RWPE2 (cell line): ENCODE results near the gene ADNP.
A peak's percentile ranks its signal among the peaks of the same experiment; 100 is the strongest.

Experiments used
- ATAC-seq: fragments of 200-7000 bp; cut with Tn5 transposase; 3 replicates; pipeline ENCODE4 v1.9.1; 2021; ENCODE audit warnings: low read depth
- DNase-seq: peaks from one replicate; pipeline ENCODE4 v3.0.0-alpha.2; 2020; ENCODE audit warnings: low spot score
- H3K27ac ChIP-seq: fragments of 450-650 bp; 2 replicates; pipeline ENCODE4 v1.5.1; 2017; ENCODE audit warnings: mild to moderate bottlenecking; ENCODE audit not compliant: poor library complexity, severe bottlenecking
- H3K27me3 ChIP-seq: fragments of 250-450 bp; sonication (Bioruptor Pico); 2 replicates; pipeline ENCODE4 v1.5.1; 2021; ENCODE audit warnings: mild to moderate bottlenecking, moderate library complexity; ENCODE audit not compliant: insufficient read depth, poor library complexity, severe bottlenecking
- H3K36me3 ChIP-seq: fragments of 250-450 bp; sonication (Bioruptor Pico); 2 replicates; pipeline ENCODE4 v1.5.1; 2020; ENCODE audit warnings: low read depth, mild to moderate bottlenecking, moderate library complexity
- H3K4me1 ChIP-seq: fragments of 250-450 bp; sonication (Bioruptor Pico); 2 replicates; pipeline ENCODE4 v1.5.1; 2021; ENCODE audit warnings: mild to moderate bottlenecking, moderate library complexity; ENCODE audit not compliant: insufficient read depth, poor library complexity, severe bottlenecking
- H3K4me3 ChIP-seq: fragments of 250-450 bp; sonication (Bioruptor Pico); 2 replicates; pipeline ENCODE4 v1.5.1; 2021; ENCODE audit warnings: mild to moderate bottlenecking, moderate library complexity; ENCODE audit not compliant: severe bottlenecking
- H3K9me3 ChIP-seq: fragments of 250-450 bp; sonication (Bioruptor Pico); 2 replicates; pipeline ENCODE4 v1.5.1; 2021; ENCODE audit warnings: mild to moderate bottlenecking, moderate library complexity; ENCODE audit not compliant: severe bottlenecking
- TF ChIP-seq, protein P1 (sequence below): fragments of 450-650 bp; IDR thresholded peaks from one replicate; pipeline ENCODE4 v1.5.1; 2017; ENCODE audit warnings: mild to moderate bottlenecking, moderate library complexity; ENCODE audit not compliant: poor library complexity, severe bottlenecking

ADNP gene

GRCh38 chr20:50859161-50859560 is 72.1 kb downstream of the ADNP start:
- Histone ChIP-seq H3K36me3 (no peaks in the 10 kb centered on the region), H3K27me3 (no peaks in the 10 kb centered on the region), H3K4me1 (peaks cover 9% of the 10 kb centered on the region), H3K4me3 (no peak overlapping the region), H3K9me3 (no peaks in the 10 kb centered on the region), H3K27ac (no peak overlapping the region)
- TF ChIP-seq, protein P1, sequence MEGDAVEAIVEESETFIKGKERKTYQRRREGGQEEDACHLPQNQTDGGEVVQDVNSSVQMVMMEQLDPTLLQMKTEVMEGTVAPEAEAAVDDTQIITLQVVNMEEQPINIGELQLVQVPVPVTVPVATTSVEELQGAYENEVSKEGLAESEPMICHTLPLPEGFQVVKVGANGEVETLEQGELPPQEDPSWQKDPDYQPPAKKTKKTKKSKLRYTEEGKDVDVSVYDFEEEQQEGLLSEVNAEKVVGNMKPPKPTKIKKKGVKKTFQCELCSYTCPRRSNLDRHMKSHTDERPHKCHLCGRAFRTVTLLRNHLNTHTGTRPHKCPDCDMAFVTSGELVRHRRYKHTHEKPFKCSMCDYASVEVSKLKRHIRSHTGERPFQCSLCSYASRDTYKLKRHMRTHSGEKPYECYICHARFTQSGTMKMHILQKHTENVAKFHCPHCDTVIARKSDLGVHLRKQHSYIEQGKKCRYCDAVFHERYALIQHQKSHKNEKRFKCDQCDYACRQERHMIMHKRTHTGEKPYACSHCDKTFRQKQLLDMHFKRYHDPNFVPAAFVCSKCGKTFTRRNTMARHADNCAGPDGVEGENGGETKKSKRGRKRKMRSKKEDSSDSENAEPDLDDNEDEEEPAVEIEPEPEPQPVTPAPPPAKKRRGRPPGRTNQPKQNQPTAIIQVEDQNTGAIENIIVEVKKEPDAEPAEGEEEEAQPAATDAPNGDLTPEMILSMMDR = no peak
- DNase-seq = no peak
- no peak for ATAC-seq

DNA sequence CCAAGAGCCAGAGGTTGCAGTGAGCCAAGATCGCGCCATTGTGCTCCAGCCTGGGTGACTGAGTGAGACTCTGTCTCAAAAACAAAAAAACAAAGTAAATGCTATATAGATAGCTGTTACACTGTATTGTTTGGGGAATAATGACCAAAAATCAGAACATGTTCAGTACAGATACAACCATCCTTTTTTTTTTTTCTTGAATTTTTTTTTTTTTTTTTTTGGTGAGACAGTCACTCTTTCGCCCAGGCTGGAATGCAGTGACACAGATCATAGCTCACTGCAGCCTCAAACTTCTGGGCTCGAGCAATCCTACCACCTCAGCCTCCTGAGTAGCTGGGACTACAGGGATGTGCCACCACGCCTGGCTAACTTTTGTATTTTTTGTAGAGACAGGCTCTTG is 72.7 kb downstream of the ADNP start:
- Histone ChIP-seq H3K36me3 (no peaks in the 10 kb centered on the region), H3K27me3 (no peaks in the 10 kb centered on the region), H3K9me3 (no peaks in the 10 kb centered on the region), H3K4me3 (no peak overlapping the region), H3K4me1 (peaks cover 9% of the 10 kb centered on the region), H3K27ac (no peak overlapping the region)
- ATAC-seq (no peak), DNase-seq (no peak)
- TF ChIP-seq, protein P1 = no peak

DNA sequence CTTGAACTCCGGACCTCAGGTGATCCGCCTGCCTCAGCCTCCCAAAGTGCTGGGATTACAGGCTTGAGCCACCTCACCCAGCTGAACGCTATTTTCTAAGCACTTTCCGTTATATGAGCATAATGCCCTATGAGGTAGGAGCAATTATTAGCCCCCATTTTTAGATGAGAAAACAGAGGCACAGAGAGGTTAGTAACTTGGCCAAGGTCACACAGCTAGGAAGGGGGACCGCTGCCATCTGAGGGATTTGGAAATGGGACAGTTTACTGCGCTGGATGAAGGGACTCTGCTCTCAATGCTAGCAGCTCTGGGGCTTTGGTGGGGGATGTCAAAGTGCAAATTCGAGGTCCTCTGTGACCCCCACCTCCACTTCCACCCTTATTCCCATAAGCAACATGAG is 73.9 kb downstream of the ADNP start:
- peaks cover 9% of the 10 kb centered on the region for H3K4me1 ChIP-seq
- H3K27ac ChIP-seq = no peak overlapping the region
- H3K4me3 ChIP-seq = no peak overlapping the region
- TF ChIP-seq, protein P1 = no peak
- no peak for ATAC-seq
- no peaks in the 10 kb centered on the region for H3K9me3 ChIP-seq
- H3K27me3 ChIP-seq = no peaks in the 10 kb centered on the region
- H3K36me3 ChIP-seq = no peaks in the 10 kb centered on the region
- no peak for DNase-seq

DNA sequence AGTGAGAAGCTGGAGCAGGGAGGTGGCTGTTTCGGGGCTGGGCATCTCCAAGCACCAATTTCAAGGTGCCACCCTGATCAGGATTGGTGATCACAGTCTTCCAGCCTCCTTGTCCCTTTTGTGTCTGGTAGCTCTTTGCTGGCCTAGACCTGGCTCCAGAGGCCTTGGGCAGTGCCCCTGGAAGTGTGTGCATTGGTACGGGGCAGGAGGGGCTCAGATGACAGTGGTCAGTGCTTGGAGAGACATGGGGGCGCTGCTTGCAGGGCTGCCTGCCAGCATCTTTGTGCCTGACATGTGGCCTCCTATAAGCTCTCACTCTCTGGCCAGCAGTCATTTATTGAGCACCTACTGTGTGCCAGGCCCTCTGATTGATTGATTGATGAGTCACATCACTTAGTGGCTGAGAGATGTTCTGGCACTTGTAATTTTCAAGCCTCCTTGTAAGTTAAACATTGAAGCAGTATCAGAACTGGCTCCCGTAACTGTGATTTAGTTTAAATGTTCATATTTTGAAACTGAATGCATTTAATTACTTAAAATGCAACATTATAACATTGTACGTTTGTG is 74.7 kb downstream of the ADNP start:
- no peaks in the 10 kb centered on the region for H3K27me3 ChIP-seq
- ATAC-seq (peak; percentile 9; the same call in 1 of the 3 replicates), DNase-seq (no peak)
- TF ChIP-seq, protein P1 = peak; percentile 3
- H3K4me1 ChIP-seq = peaks cover 9% of the 10 kb centered on the region
- H3K27ac ChIP-seq = peak overlapping the region; percentile 11
- H3K36me3 ChIP-seq = no peaks in the 10 kb centered on the region
- H3K4me3 ChIP-seq = no peak overlapping the region
- H3K9me3 ChIP-seq = no peaks in the 10 kb centered on the region
